Smooth muscle cell (in vitro differentiated cells): ENCODE data around the gene GLI3. TPM values are rescaled to one million over a fixed set of nuclear protein-coding genes. Genes with fewer than 3 reads are reported as not detected.

ENCODE experiments used
- DNase-seq: peaks from one replicate; lab custom pipeline; 2025; ENCODE audit not compliant: unreplicated experiment; lab: John Stamatoyannopoulos, UW
- H2AFZ ChIP-seq: fragments of 200-600 bp; sonication (generic); 2 replicates; pipeline ENCODE4 v1.6.0; 2016; ENCODE audit warnings: antibody characterized with exemption, low read depth, mild to moderate bottlenecking
- H3F3A ChIP-seq: fragments of 200-600 bp; sonication (generic); 2 replicates; pipeline ENCODE4 v1.6.0; 2017; ENCODE audit warnings: antibody characterized with exemption, low read depth
- H3K27ac ChIP-seq: fragments of 200-600 bp; sonication (generic); 2 replicates; pipeline ENCODE4 v1.5.1; 2016; ENCODE audit warnings: low read depth, mild to moderate bottlenecking
- H3K27me3 ChIP-seq: fragments of 200-600 bp; sonication (generic); 2 replicates; pipeline ENCODE4 v1.6.1; 2016; ENCODE audit warnings: low read depth, mild to moderate bottlenecking
- H3K36me3 ChIP-seq: fragments of 200-600 bp; sonication (generic); 2 replicates; pipeline ENCODE4 v1.5.1; 2016; ENCODE audit warnings: low read depth
- H3K4me1 ChIP-seq: fragments of 200-600 bp; sonication (generic); 2 replicates; pipeline ENCODE4 v1.5.1; 2016; ENCODE audit warnings: low read depth
- H3K4me2 ChIP-seq: fragments of 200-600 bp; sonication (generic); 2 replicates; pipeline ENCODE4 v1.6.0; 2016; ENCODE audit warnings: mild to moderate bottlenecking
- H3K4me3 ChIP-seq: fragments of 200-600 bp; sonication (generic); 2 replicates; pipeline ENCODE4 v1.5.1; 2016; ENCODE audit warnings: mild to moderate bottlenecking
- H3K79me2 ChIP-seq: fragments of 200-600 bp; sonication (generic); 2 replicates; pipeline ENCODE4 v1.6.0; 2016; ENCODE audit warnings: low read depth, mild to moderate bottlenecking
- H3K9ac ChIP-seq: fragments of 200-600 bp; sonication (generic); 2 replicates; pipeline ENCODE4 v1.6.0; 2016; ENCODE audit warnings: low read depth
- H3K9me3 ChIP-seq: fragments of 200-600 bp; sonication (generic); replicated peaks from 2 replicates; pipeline ENCODE4 v1.5.1; 2016; ENCODE audit warnings: low read depth
- H4K20me1 ChIP-seq: fragments of 200-600 bp; sonication (generic); 2 replicates; pipeline ENCODE4 v1.6.0; 2016; ENCODE audit warnings: low read depth
- WGBS: methylation state at CpG from one replicate; pipeline ENCODE4 v1.1.7; 2016; ENCODE audit warnings: low lambda C conversion rate; 5-methylcytosine and 5-hydroxymethylcytosine counted together
- polyA plus RNA-seq: library from polyadenylated mRNA; unstranded; fragments of >200 nt; fragmentation: Nextera tagmentation; extraction: Ambion mirVana; gene quantifications from 2 replicates; pipeline ENCODE4 v1.2.1, GENCODE V29; 2016
- total RNA-seq: library from RNA; depleted of rRNA; stranded (reverse); fragments of >200 nt; gene quantifications from 2 replicates; pipeline ENCODE4 v1.2.3, GENCODE V29; 2014
- TF ChIP-seq, protein P1 (sequence below): fragments of 200-600 bp; sonication (generic); IDR thresholded peaks from 2 replicates; pipeline ENCODE4 v1.5.1; 2017; ENCODE audit warnings: borderline replicate concordance, mild to moderate bottlenecking, antibody characterized with exemption; ENCODE audit not compliant: insufficient read depth, poor library complexity, severe bottlenecking

Gene GLI3
- total and polyA plus RNA-seq, 2 experiments from 2014 or later, result 31.1 to 70.4 TPM

GRCh38 chr7:42198296-42198695 lies 38.7 kb downstream of the GLI3 start:
- Histone ChIP-seq H3K4me3 (no peak overlapping the region), H2AFZ (no peak overlapping the region), H4K20me1 (peaks cover 98% of the 10 kb centered on the region), H3K27ac (peak overlapping the region; percentile 91), H3K79me2 (peaks cover 71% of the 10 kb centered on the region), H3K36me3 (no peaks in the 10 kb centered on the region), H3K9ac (peak overlapping the region; percentile 58), H3F3A (peaks cover 21% of the 10 kb centered on the region), H3K4me1 (peaks cover 39% of the 10 kb centered on the region), H3K27me3 (no peaks in the 10 kb centered on the region), H3K9me3 (no peaks in the 10 kb centered on the region), H3K4me2 (peak overlapping the region; percentile 69)
- DNase-seq, result no peak
- TF ChIP-seq, protein P1, sequence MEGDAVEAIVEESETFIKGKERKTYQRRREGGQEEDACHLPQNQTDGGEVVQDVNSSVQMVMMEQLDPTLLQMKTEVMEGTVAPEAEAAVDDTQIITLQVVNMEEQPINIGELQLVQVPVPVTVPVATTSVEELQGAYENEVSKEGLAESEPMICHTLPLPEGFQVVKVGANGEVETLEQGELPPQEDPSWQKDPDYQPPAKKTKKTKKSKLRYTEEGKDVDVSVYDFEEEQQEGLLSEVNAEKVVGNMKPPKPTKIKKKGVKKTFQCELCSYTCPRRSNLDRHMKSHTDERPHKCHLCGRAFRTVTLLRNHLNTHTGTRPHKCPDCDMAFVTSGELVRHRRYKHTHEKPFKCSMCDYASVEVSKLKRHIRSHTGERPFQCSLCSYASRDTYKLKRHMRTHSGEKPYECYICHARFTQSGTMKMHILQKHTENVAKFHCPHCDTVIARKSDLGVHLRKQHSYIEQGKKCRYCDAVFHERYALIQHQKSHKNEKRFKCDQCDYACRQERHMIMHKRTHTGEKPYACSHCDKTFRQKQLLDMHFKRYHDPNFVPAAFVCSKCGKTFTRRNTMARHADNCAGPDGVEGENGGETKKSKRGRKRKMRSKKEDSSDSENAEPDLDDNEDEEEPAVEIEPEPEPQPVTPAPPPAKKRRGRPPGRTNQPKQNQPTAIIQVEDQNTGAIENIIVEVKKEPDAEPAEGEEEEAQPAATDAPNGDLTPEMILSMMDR, result no peak
- 53% methylated on average over 6 of the region's 6 CpGs for WGBS

GRCh38 chr7:42197451-42197850 lies 39.6 kb downstream of the GLI3 start:
- peaks cover 63% of the 10 kb centered on the region for H3K79me2 ChIP-seq
- peak overlapping the region; percentile 58 for H3K9ac ChIP-seq
- TF ChIP-seq, protein P1, result no peak
- WGBS, result 62% methylated on average over 12 of the region's 12 CpGs
- peak overlapping the region; percentile 91 for H3K27ac ChIP-seq
- peak overlapping the region; percentile 69 for H3K4me2 ChIP-seq
- no peak for DNase-seq
- H3K36me3 ChIP-seq, result no peaks in the 10 kb centered on the region
- no peaks in the 10 kb centered on the region for H3K27me3 ChIP-seq
- H3K4me3 ChIP-seq, result no peak overlapping the region
- H2AFZ ChIP-seq, result no peak overlapping the region
- no peaks in the 10 kb centered on the region for H3K9me3 ChIP-seq
- peaks cover 98% of the 10 kb centered on the region for H4K20me1 ChIP-seq
- H3F3A ChIP-seq, result peaks cover 26% of the 10 kb centered on the region
- H3K4me1 ChIP-seq, result peaks cover 48% of the 10 kb centered on the region

DNA sequence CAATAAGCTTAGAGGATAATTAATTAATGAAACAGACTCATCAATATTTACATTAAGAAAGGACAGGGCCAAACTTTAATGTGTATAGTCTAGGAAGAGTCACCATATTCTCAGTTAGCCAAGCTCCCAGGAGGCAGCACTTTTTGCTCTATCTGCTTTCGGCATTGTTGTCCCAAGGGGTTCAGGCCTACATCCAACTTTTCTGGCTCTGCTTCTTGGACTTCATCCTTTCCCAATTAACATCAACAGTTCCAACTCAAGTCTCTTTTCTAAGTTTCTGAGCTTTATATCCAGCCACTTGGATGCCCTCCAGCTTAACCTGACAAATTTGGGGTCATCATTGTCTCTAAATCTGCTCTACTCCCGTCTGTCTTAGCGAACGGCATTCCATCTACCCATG lies 42.8 kb downstream of the GLI3 start:
- Histone ChIP-seq H3F3A (peaks cover 23% of the 10 kb centered on the region), H2AFZ (no peak overlapping the region), H3K4me3 (no peak overlapping the region), H3K4me1 (peaks cover 70% of the 10 kb centered on the region), H3K79me2 (peaks cover 70% of the 10 kb centered on the region), H3K9me3 (no peaks in the 10 kb centered on the region), H3K27ac (peak overlapping the region; percentile 82), H3K27me3 (no peaks in the 10 kb centered on the region), H3K4me2 (peak overlapping the region; percentile 78), H3K9ac (no peak overlapping the region), H3K36me3 (no peaks in the 10 kb centered on the region), H4K20me1 (peaks cover 97% of the 10 kb centered on the region)
- TF ChIP-seq, protein P1, result no peak
- no peak for DNase-seq
- WGBS, result 96% methylated on average over 4 of the region's 4 CpGs

GRCh38 chr7:42193471-42194129 lies 43.4 kb downstream of the GLI3 start:
- H3K9me3 ChIP-seq, result no peaks in the 10 kb centered on the region
- peak overlapping the region; percentile 8 for H3K4me3 ChIP-seq
- peak overlapping the region; percentile 82 for H3K27ac ChIP-seq
- peaks cover 97% of the 10 kb centered on the region for H4K20me1 ChIP-seq
- peak overlapping the region; percentile 78 for H3K4me2 ChIP-seq
- H3K79me2 ChIP-seq, result peaks cover 76% of the 10 kb centered on the region
- no peak for DNase-seq
- H3F3A ChIP-seq, result peaks cover 23% of the 10 kb centered on the region
- TF ChIP-seq, protein P1, result no peak
- no peaks in the 10 kb centered on the region for H3K36me3 ChIP-seq
- H3K27me3 ChIP-seq, result no peaks in the 10 kb centered on the region
- peaks cover 65% of the 10 kb centered on the region for H3K4me1 ChIP-seq
- 50% methylated on average over 8 of the region's 8 CpGs for WGBS
- peak overlapping the region; percentile 2 for H3K9ac ChIP-seq
- no peak overlapping the region for H2AFZ ChIP-seq
